Mesothelial cell of epicardium (in vitro differentiated cells): Measurements from ENCODE around the gene CD84. TPM values are rescaled to one million over a fixed set of nuclear protein-coding genes. Genes with fewer than 3 reads are reported as not detected.

Source experiments
- DNase-seq, 2 experiments: peaks; one replicate each; pipeline ENCODE4 v3.0.0; 2021; ENCODE audit warnings: low spot score in 2 of 2; ENCODE audit not compliant: unreplicated experiment in 2 of 2
- H3K27ac Mint-ChIP-seq: 2 replicates; pipeline ENCODE4 v1.8.0; 2021; ENCODE audit warnings: mixed read lengths
- H3K27me3 Mint-ChIP-seq: 2 replicates; pipeline ENCODE4 v1.8.0; 2021; ENCODE audit warnings: low read depth, mixed read lengths
- H3K36me3 Mint-ChIP-seq: 2 replicates; pipeline ENCODE4 v1.8.0; 2021; ENCODE audit warnings: mixed read lengths
- H3K4me1 Mint-ChIP-seq: 2 replicates; pipeline ENCODE4 v1.8.0; 2021; ENCODE audit warnings: mixed read lengths
- H3K4me3 Mint-ChIP-seq: 2 replicates; pipeline ENCODE4 v1.8.0; 2021; ENCODE audit warnings: mild to moderate bottlenecking, moderate library complexity, mixed read lengths
- H3K9me3 Mint-ChIP-seq: 2 replicates; pipeline ENCODE4 v1.8.0; 2021; ENCODE audit warnings: mixed read lengths
- total RNA-seq: library from RNA; stranded (reverse); gene quantifications from 3 replicates; pipeline ENCODE4 v1.2.1, GENCODE V29; 2021
- TF ChIP-seq, protein P1 (sequence below): fragments of 200-600 bp; sonication (generic); IDR thresholded peaks from one replicate; pipeline ENCODE4 v1.5.0; 2021; ENCODE audit warnings: antibody characterized with exemption; ENCODE audit not compliant: unreplicated experiment

Gene CD84
- total RNA-seq, 1 donor from 2014 or later, result not detected

- no peak for DNase-seq
- peaks cover 5% of the 10 kb centered on the region for H3K9me3 Mint-ChIP-seq
- H3K4me1 Mint-ChIP-seq, result no peaks in the 10 kb centered on the region
- TF ChIP-seq, protein P1, sequence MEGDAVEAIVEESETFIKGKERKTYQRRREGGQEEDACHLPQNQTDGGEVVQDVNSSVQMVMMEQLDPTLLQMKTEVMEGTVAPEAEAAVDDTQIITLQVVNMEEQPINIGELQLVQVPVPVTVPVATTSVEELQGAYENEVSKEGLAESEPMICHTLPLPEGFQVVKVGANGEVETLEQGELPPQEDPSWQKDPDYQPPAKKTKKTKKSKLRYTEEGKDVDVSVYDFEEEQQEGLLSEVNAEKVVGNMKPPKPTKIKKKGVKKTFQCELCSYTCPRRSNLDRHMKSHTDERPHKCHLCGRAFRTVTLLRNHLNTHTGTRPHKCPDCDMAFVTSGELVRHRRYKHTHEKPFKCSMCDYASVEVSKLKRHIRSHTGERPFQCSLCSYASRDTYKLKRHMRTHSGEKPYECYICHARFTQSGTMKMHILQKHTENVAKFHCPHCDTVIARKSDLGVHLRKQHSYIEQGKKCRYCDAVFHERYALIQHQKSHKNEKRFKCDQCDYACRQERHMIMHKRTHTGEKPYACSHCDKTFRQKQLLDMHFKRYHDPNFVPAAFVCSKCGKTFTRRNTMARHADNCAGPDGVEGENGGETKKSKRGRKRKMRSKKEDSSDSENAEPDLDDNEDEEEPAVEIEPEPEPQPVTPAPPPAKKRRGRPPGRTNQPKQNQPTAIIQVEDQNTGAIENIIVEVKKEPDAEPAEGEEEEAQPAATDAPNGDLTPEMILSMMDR, result no peak
- no peak overlapping the region for H3K27ac Mint-ChIP-seq
- H3K36me3 Mint-ChIP-seq, result no peaks in the 10 kb centered on the region
- peaks cover 17% of the 10 kb centered on the region for H3K27me3 Mint-ChIP-seq
- no peak overlapping the region for H3K4me3 Mint-ChIP-seq
Measured at GRCh38 chr1:160615660-160616059, 36.4 kb upstream of the CD84 start.

GRCh38 chr1:160614410-160614809 is 35.1 kb upstream of the CD84 start:
- TF ChIP-seq, protein P1, result no peak
- H3K9me3 Mint-ChIP-seq, result peaks cover 5% of the 10 kb centered on the region
- no peak for DNase-seq
- H3K4me1 Mint-ChIP-seq, result no peaks in the 10 kb centered on the region
- no peaks in the 10 kb centered on the region for H3K36me3 Mint-ChIP-seq
- no peak overlapping the region for H3K27ac Mint-ChIP-seq
- peaks cover 19% of the 10 kb centered on the region for H3K27me3 Mint-ChIP-seq
- H3K4me3 Mint-ChIP-seq, result no peak overlapping the region

DNA sequence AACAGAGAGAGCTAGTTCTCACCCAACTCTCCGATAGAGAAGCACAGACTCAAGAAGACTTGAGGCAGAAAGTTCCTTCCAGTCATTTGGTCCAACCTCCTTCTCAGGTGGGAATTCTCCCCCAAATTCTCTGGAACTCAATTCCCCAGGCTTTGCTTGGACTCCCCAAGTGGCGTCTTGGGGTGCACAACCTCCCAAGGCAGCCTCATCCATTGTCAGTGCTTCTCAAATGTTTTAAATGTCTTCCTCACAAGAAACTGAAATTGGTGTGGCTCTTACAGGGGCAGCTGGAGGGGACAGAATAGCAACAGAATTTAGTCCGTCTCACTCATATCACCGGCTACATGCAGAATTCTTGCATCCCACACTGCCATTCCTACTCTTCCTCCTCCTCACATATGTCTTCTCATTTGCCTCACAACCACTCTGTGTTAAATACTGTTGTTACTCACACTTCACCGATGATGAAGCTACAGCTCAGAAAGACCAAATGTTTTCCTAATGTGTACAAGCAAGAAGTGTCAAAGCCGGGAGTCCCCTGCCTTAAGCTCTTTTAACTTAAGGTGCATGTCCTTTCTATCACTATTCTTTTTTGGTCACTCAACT is 33.4 kb upstream of the CD84 start:
- Mint-ChIP-seq H3K4me3 (no peak overlapping the region), H3K4me1 (no peaks in the 10 kb centered on the region), H3K36me3 (no peaks in the 10 kb centered on the region), H3K27ac (no peak overlapping the region), H3K9me3 (no peaks in the 10 kb centered on the region), H3K27me3 (peaks cover 32% of the 10 kb centered on the region)
- no peak for DNase-seq
- TF ChIP-seq, protein P1, result no peak

DNA sequence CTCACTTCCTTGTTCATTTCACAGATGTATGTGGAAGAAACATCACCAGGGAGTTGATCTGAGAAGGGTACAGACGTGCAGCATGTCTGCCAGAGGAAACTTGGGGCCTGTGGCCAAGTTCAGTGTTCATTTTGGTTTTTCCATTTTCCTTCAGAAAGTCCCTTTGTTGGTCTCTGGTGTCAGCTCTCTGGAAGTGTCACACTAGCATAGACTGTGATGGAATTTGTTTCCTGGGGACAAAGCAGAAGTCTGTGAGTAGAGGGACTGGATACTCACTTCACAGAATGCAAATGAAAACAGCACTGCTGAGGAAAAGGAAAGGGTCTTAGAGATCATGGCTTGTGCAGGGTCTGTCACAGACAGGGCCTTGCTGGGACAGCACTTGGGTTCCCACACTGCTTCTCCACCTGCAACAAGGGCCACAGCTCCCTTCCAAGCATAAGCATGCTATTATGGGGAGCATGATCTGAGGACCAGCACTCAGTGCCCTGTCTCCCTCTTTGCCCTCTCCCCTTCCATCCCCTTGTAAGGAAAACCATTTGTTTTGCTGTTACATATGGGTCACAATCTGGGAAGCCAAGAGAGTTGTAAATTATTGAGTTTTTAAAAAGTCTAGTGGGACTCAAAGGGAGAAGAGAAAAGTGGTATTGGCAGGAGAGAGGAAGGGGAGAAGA is 31.4 kb upstream of the CD84 start:
- H3K4me3 Mint-ChIP-seq, result no peak overlapping the region
- peaks cover 32% of the 10 kb centered on the region for H3K27me3 Mint-ChIP-seq
- H3K4me1 Mint-ChIP-seq, result no peaks in the 10 kb centered on the region
- no peak overlapping the region for H3K27ac Mint-ChIP-seq
- no peaks in the 10 kb centered on the region for H3K36me3 Mint-ChIP-seq
- TF ChIP-seq, protein P1, result no peak
- H3K9me3 Mint-ChIP-seq, result no peaks in the 10 kb centered on the region
- DNase-seq, result no peak

DNA sequence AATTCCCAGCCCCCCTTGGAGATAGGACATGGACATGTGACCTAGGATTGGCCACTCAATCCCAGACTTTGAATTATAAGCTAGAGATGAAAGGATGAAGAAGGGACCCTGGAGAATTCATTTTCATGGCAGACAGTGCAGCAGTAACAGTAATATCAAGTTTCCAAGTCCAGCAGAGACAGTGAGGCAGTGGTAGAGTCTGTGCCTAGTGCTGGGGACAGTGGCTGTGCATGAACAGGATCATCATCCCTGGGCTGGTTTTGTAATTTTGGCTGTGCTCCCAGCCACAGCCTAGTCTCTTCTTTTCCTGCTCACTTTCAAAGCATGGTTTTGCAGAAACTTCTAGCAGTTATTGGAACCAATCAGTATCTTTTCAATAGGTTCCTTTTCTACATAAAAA is 29.6 kb upstream of the CD84 start:
- H3K4me3 Mint-ChIP-seq, result no peak overlapping the region
- TF ChIP-seq, protein P1, result no peak
- peaks cover 12% of the 10 kb centered on the region for H3K9me3 Mint-ChIP-seq
- H3K4me1 Mint-ChIP-seq, result no peaks in the 10 kb centered on the region
- peaks cover 31% of the 10 kb centered on the region for H3K27me3 Mint-ChIP-seq
- no peak overlapping the region for H3K27ac Mint-ChIP-seq
- DNase-seq, result no peak
- H3K36me3 Mint-ChIP-seq, result no peaks in the 10 kb centered on the region
